K562 (cell line): Measurements from ENCODE around the gene CPNE1. TPM values are rescaled to one million over a fixed set of nuclear protein-coding genes. Genes with fewer than 3 reads are reported as not detected.
"Not testable (repeated sequence)": the region's sequence is repeated elsewhere in the genome, so short reads cannot be mapped to it uniquely, and the experiment has no call there.

ENCODE experiments used
- ATAC-seq: fragments of 200-7000 bp; cut with Tn5 transposase; 3 replicates; pipeline ENCODE4 v1.9.1; 2020; ENCODE audit warnings: moderate library complexity
- BruUV-seq: library from RNA; stranded (reverse); fragments of 400-500 nt; replicated peaks from 2 replicates; lab custom pipeline; 2021; lab: Mats Ljungman, UMichigan
- CTCF ChIA-PET: fragments of 300-600 bp; formaldehyde crosslinking; extraction: SDS; loops from one replicate; lab custom pipeline; 2021; ENCODE audit warnings: low intra/inter-chr PET ratio; lab: Yijun Ruan, JAX
- POLR2A ChIA-PET: fragments of 300-600, 350-650 bp; sonication (Branson Sonifier 250); formaldehyde crosslinking; extraction: SDS; loops from one replicate; lab custom pipeline; 2021; ENCODE audit warnings: antibody characterized with exemption, inconsistent platforms; lab: Yijun Ruan, JAX
- DNase-seq, 4 experiments: peaks; one replicate each; pipeline versions ENCODE4 v3.0.0 to v3.0.0-alpha.2; 2011 to 2018; ENCODE audit warnings: low spot score in 3 of 4, mixed read lengths in 3 of 4; ENCODE audit errors: extremely low read depth in 1 of 4
- FAIRE-seq: peaks from 2 replicates; lab custom pipeline; 2011; peaks lifted over from hg19 to GRCh38; lab: Jason Lieb, UNC
- H2AFZ ChIP-seq: 2 replicates; pipeline ENCODE4 v1.6.0; 2011; ENCODE audit warnings: low read depth, low read length, control low read depth, inconsistent platforms
- H3K27ac ChIP-seq: fragments of 200-600 bp; 3 replicates; pipeline ENCODE4 v1.8.0; 2011; ENCODE audit warnings: low read depth, mild to moderate bottlenecking, control low read depth, inconsistent platforms, low read length, moderate library complexity, mixed read lengths; ENCODE audit errors: extremely low read depth
- H3K27me3 ChIP-seq, 2 experiments: fragments of 300-600 bp in 1 of 2; 2 replicates in 1 of 2; 3 replicates in 1 of 2; pipeline versions ENCODE4 v1.6.0 to v1.8.0; 2011; ENCODE audit warnings: inconsistent platforms in 2 of 2, low read length in 2 of 2, mild to moderate bottlenecking in 1 of 2, mixed read lengths in 1 of 2, moderate library complexity in 1 of 2; ENCODE audit not compliant: control insufficient read depth in 2 of 2, insufficient read depth in 2 of 2
- H3K36me3 ChIP-seq: fragments of 300-600 bp; 3 replicates; pipeline ENCODE4 v1.8.0; 2011; ENCODE audit warnings: mild to moderate bottlenecking, low read length, inconsistent platforms; ENCODE audit not compliant: control insufficient read depth, insufficient read depth
- H3K4me1 ChIP-seq, 2 experiments: fragments of 200-600 bp in 1 of 2; replicated peaks in 1 of 2; 2 replicates in 1 of 2; 3 replicates in 1 of 2; pipeline versions ENCODE4 v1.5.1 to v1.8.0; 2011; ENCODE audit warnings: inconsistent platforms in 2 of 2, low read length in 2 of 2, mild to moderate bottlenecking in 1 of 2, mixed read lengths in 1 of 2, moderate library complexity in 1 of 2; ENCODE audit not compliant: control insufficient read depth in 2 of 2, insufficient read depth in 2 of 2
- H3K4me2 ChIP-seq: 2 replicates; pipeline ENCODE4 v1.6.1; 2011; ENCODE audit warnings: low read length, control low read depth, inconsistent platforms, mixed read lengths; ENCODE audit not compliant: insufficient read depth
- H3K4me3 ChIP-seq: fragments of 200-600 bp; sonication (generic), shearing (Covaris generic); 2 replicates; pipeline ENCODE4 v1.5.1; 2016; ENCODE audit warnings: control low read depth, inconsistent platforms
- H3K79me2 ChIP-seq: fragments of 200-600 bp; 3 replicates; pipeline ENCODE4 v1.8.0; 2011; ENCODE audit warnings: low read length, inconsistent platforms; ENCODE audit not compliant: control insufficient read depth, insufficient read depth
- H3K9ac ChIP-seq, 2 experiments: 2 replicates each; pipeline versions ENCODE4 v1.6.0 to v1.6.1; 2011; ENCODE audit warnings: low read depth in 2 of 2, low read length in 2 of 2, control low read depth in 1 of 2, inconsistent platforms in 1 of 2, mild to moderate bottlenecking in 1 of 2, mixed read lengths in 1 of 2; ENCODE audit not compliant: insufficient read depth in 1 of 2
- H3K9me1 ChIP-seq: one replicate; pipeline ENCODE4 v1.6.0; 2011; ENCODE audit warnings: inconsistent platforms, mild to moderate bottlenecking, low read length, moderate library complexity; ENCODE audit not compliant: control insufficient read depth, insufficient read depth
- H3K9me3 ChIP-seq: replicated peaks from 2 replicates; pipeline ENCODE4 v1.5.1; 2011; ENCODE audit warnings: low read depth, low read length, inconsistent platforms; ENCODE audit not compliant: control insufficient read depth, insufficient read depth
- H4K20me1 ChIP-seq: replicated peaks from 2 replicates; pipeline ENCODE4 v1.6.1; 2011; ENCODE audit warnings: low read length, inconsistent platforms, mixed read lengths; ENCODE audit not compliant: control insufficient read depth, insufficient read depth
- WGBS: fragments of 100-300 bp; shearing (Covaris generic); methylation state at CpG from one replicate; pipeline ENCODE4 v1.1.6; 2016; ENCODE audit warnings: low coverage, mixed read lengths; ENCODE audit not compliant: insufficient coverage; ENCODE audit errors: missing lambda C conversion rate; 5-methylcytosine and 5-hydroxymethylcytosine counted together
- in situ Hi-C: fragments of 300-500 bp; cut with MboI; formaldehyde crosslinking; loops from 4 replicates; pipeline ENCODE4 v1.15.0; 2018; ENCODE audit warnings: inconsistent platforms, mixed read lengths
- intact Hi-C: fragments of 100-400 bp; cut with micrococcal nuclease; formaldehyde crosslinking; loops from 2 replicates; pipeline ENCODE4 v1.14.2; 2022
- polyA plus RNA-seq, 8 experiments: library from polyadenylated mRNA; depleted of rRNA in 4 of 8; stranded (reverse) in 5 of 8; unstranded in 3 of 8; fragments of >200 nt; fragmentation: Nextera tagmentation in 2 of 8; fragmentation: Illumina TruSeq in 1 of 8; extraction: Ambion mirVana in 2 of 8; extraction: Trizol in 1 of 8; gene quantifications; 2 replicates each; pipeline versions ENCODE4 v1.2.1 to v1.2.3, GENCODE V29; 2011 to 2014; ENCODE audit warnings: inconsistent platforms in 1 of 8, missing spikeins in 1 of 8
- total RNA-seq, 7 experiments: library from RNA; depleted of rRNA in 6 of 7; stranded (reverse); fragments of >200 nt in 6 of 7; fragmentation: Illumina TruSeq in 2 of 7; extraction: Trizol in 2 of 7; gene quantifications; 2 replicates each; pipeline versions ENCODE4 v1.2.1 to v1.2.3, GENCODE V29; 2011 to 2021; ENCODE audit warnings: low replicate concordance in 1 of 7
- TF ChIP-seq, protein P1 (sequence below): sonication (generic); formaldehyde crosslinking; IDR thresholded peaks from 2 replicates; pipeline ENCODE4 v1.8.1; 2023; ENCODE audit warnings: mild to moderate bottlenecking, missing genetic modification reagents
- TF ChIP-seq, protein P2 (sequence below), 3 experiments: IDR thresholded peaks in 2 of 3; conservative IDR thresholded peaks in 1 of 3; 2 replicates each; pipeline ENCODE4 v1.5.1; 2011 to 2012; ENCODE audit warnings: low read length in 3 of 3, mild to moderate bottlenecking in 3 of 3, control low read depth in 2 of 3, improper control_type of control experiment in 1 of 3, inconsistent platforms in 1 of 3, low read depth in 1 of 3, mixed read lengths in 1 of 3, moderate library complexity in 1 of 3; ENCODE audit not compliant: insufficient read depth in 2 of 3

The CPNE1 gene
- total and polyA plus RNA-seq, 9 of the 15 experiments (the other 6 are each of a cell fraction or from before 2014, with no cell fraction given) = 42.1 to 102 (median 56.0) TPM

DNA sequence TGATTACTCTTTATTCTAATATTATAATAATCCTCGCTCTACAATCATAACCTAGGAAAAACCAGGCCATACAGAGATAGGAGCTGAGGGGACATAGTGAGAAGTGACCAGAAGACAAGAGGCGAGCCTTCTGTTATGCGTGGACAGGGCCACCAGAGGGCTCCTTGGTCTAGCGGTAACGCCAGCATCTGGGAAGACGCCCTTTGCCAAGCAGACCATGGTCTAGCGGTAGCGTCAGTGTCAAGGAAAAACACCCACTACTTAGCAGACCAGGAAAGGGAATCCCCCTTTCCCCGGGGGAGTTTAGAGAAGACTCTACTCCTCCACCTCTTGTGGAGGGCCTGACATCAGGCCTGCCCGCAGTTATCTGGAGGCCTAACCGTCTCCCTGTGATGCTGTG lies 22.2 kb upstream of the CPNE1 start (continued):
- TF ChIP-seq, protein P1, sequence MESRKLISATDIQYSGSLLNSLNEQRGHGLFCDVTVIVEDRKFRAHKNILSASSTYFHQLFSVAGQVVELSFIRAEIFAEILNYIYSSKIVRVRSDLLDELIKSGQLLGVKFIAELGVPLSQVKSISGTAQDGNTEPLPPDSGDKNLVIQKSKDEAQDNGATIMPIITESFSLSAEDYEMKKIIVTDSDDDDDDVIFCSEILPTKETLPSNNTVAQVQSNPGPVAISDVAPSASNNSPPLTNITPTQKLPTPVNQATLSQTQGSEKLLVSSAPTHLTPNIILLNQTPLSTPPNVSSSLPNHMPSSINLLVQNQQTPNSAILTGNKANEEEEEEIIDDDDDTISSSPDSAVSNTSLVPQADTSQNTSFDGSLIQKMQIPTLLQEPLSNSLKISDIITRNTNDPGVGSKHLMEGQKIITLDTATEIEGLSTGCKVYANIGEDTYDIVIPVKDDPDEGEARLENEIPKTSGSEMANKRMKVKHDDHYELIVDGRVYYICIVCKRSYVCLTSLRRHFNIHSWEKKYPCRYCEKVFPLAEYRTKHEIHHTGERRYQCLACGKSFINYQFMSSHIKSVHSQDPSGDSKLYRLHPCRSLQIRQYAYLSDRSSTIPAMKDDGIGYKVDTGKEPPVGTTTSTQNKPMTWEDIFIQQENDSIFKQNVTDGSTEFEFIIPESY (CRISPR knock-in tag) = peak; percentile 100
- TF ChIP-seq, protein P2, sequence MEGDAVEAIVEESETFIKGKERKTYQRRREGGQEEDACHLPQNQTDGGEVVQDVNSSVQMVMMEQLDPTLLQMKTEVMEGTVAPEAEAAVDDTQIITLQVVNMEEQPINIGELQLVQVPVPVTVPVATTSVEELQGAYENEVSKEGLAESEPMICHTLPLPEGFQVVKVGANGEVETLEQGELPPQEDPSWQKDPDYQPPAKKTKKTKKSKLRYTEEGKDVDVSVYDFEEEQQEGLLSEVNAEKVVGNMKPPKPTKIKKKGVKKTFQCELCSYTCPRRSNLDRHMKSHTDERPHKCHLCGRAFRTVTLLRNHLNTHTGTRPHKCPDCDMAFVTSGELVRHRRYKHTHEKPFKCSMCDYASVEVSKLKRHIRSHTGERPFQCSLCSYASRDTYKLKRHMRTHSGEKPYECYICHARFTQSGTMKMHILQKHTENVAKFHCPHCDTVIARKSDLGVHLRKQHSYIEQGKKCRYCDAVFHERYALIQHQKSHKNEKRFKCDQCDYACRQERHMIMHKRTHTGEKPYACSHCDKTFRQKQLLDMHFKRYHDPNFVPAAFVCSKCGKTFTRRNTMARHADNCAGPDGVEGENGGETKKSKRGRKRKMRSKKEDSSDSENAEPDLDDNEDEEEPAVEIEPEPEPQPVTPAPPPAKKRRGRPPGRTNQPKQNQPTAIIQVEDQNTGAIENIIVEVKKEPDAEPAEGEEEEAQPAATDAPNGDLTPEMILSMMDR (IDR thresholded peaks at IDR 0.05 in 2 of 3, conservative IDR thresholded peaks at IDR 0.05 in 1 of 3; ENCODE audit: insufficient read depth in 2 of 3, low read depth in 1 of 3, low read length in 3 of 3) = peak; percentile 35 to 51 (median 46); a peak in 5 of 6 replicates

DNA sequence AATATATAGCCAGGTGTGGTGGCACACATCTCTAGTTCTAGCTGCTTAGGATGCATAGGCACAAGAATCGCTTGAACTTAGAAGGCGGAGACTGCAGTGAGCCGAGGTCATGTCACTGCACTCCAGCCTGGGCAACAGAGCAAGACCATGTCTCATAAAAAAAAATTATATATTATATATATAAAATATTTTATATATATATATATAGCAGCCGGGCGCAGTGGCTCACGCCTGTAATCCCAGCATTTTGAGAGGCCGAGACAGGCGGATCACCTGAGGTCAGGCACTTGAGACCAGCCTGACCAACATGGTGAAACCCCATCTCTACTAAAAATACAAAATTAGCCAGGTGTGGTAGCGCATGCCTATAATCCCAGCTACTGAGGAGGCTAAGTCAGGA lies 20.7 kb upstream of the CPNE1 start:
- FAIRE-seq, H3K9ac ChIP-seq, H3K4me1 ChIP-seq, H3K27ac ChIP-seq, intact Hi-C loops, CTCF ChIA-PET, BruUV-seq, H4K20me1 ChIP-seq, H3K9me3 ChIP-seq, H2AFZ ChIP-seq, DNase-seq, H3K4me2 ChIP-seq, H3K27me3 ChIP-seq, ATAC-seq, H3K9me1 ChIP-seq, H3K4me3 ChIP-seq, in situ Hi-C loops, H3K79me2 ChIP-seq: not testable (repeated sequence)
- peaks cover 49% of the 10 kb centered on the region for H3K36me3 ChIP-seq
- WGBS = 91% methylated on average over 9 of the region's 9 CpGs
- POLR2A ChIA-PET = interaction anchor here (0.7 to 1.8 kb wide), 3 partner anchors 15 to 268 kb away, joined by 3 to 5 read pairs (median 3); partner anchors contain the start of gene SCAND1
